HG02884 (cell line): ENCODE data around the gene SUSD1.

Experiments
- ATAC-seq: cut with Tn5 transposase; IDR thresholded peaks from one replicate; pipeline ENCODE4 v1.9.1; 2021; ENCODE audit warnings: mild to moderate bottlenecking, moderate library complexity; ENCODE audit not compliant: unreplicated experiment

The SUSD1 gene

DNA sequence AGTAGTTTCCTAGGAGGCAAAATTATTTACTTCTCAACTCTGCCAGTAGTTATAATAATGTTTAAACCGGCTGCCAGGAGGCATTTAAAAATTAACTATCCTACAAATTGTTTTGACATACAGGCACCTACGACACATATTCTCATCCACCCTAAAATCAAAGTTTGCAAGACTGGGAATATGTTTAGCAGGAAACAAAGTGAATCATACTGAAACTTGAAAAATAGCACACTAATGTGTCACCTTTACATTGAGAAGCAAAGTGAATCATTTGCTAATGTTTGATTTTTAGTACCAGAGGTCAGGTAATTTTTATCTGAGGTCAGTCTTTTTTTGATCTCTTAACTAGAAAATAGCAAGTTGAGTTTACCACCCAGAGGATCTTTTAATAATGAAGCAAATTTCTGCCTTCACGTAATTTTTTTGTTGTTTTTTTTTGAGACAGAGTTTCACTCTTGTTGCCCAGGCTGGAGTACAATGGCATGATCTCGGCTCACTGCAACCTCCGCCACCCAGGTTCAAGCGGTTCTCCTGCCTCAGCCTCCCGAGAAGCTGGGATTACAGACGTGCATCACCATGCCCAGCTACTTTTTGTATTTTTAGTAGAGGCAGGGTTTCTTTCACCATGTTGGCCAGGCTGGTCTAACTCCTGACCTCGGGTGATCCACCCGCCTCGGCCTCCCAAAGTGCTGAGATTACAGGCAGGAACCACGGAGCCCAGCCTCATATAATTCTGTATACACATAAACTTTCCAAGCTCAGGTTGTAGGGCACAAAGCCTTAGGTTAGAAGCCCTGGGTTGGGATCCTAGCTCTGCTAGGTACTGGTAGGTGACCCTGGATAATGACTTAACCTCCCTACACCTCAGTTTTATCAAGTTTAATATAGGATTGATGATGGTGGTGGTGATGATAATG lies 154.2 kb downstream of the SUSD1 start:
- ATAC-seq: no peak

DNA sequence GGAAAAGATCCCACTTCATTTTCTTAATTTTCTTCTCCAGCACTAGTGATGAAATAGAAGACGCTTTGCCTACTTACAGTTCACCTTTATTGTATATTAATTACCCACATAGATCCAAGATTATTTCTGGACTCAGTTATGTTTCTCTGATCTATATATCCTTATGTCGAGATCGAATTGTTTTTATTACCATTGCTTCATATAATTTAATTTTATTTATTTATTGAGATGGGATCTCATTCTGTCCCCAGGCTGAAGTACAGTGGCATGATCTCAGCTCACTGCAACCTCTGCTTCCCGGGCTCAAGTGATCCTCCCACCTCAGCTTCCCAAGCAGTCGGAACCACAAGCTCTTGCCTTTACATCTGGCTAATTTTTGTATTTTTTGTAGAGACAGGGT lies 157.2 kb downstream of the SUSD1 start:
- no peak for ATAC-seq

DNA sequence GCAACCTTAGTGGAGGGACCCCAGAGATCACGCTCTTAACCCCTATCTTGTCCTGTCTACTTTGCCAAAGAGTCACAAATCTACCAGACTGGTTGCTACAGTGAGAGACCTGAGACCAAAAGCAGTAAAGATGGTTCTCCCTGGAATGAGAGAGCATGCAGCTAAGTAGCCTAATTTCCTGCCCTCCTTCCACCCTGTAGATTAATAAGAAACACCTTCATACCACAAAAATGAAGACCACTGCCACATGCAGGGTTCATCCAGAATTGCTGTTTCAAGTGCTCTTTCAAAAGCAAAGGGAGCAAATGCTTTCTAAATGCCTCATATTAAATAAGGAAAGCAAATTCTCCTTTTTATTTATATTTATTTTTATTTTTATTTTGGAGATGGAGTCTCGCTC lies 159.4 kb downstream of the SUSD1 start:
- ATAC-seq: no peak

DNA sequence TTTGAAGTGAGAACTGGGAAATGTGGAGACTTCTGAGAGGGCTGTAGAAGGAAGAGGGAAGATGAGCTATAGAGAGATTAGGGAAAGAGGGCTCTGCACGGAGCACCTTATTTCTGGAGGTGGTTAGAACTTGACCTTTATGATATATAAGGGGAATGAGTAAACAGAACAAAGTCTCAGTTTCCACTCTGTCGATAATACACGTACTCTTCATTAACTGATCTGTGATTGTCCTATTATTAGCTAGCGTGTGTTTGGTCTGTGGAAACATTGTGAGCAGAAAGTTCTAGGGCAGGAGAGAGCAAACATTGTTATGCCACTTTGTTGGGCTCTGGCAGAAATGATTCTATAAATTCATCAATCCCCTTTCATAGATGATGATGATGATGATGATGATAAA lies 159.9 kb downstream of the SUSD1 start:
- ATAC-seq: no peak

DNA sequence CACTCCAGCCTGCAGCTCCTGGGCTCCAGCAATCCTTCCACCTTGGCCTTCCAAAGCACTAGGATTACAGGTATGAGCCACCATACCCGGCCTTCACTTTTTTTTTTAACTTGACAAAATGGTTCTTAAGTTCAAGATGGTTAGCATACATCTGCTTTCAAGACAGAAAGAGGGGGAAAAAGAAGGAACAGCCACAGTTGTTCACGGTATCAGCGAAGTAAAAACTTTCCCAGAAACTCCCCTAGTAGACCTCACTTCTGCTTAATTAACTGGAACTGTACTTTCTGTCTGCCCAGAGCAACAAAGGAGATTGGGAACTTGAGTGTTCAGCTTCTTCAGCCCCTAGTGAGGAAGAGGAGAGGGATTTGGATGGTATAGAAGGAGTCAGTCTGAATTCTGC lies 161.8 kb downstream of the SUSD1 start:
- no peak for ATAC-seq

DNA sequence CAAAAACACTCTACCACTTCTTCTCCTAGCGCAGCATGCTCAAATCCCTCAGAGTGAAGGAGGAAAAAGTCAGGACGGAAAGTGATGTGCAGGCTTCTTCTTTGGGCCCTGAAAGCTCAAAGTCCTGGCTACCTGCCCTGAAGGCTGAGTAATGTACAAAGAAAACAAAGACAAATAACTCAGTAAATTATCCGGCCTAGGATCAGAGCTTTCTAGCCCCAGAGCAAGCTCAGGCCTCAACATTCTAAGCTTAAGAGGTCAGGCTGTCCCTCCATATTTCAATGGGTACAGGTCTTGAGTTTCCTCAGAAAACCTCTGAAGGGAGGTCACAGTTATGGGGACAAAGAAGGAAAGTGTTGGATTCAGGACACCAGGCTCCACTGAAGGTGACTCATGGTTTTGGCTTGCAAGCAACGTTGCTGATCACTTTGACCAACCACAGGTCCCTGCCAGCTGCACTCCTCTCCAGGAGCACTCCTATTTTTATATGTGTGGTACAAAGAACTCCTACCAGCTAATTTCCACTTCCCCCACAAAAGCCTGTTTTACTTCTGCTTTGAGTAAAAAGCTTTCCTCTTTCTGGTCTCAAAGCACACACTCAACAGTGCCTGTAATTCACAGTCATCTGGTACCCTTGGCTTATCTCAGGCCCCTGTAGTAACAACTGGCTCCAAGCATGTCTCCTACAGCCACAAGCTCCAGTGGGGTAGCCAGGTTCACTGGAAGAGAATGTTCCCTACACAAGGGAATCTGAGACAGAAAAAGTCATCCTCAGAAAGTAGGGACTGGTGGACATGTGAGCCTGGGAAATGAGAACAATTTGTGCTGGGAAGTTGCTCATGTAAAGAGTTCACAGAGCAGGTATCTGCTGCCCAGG lies 162.8 kb downstream of the SUSD1 start:
- peak; percentile 87 for ATAC-seq

DNA sequence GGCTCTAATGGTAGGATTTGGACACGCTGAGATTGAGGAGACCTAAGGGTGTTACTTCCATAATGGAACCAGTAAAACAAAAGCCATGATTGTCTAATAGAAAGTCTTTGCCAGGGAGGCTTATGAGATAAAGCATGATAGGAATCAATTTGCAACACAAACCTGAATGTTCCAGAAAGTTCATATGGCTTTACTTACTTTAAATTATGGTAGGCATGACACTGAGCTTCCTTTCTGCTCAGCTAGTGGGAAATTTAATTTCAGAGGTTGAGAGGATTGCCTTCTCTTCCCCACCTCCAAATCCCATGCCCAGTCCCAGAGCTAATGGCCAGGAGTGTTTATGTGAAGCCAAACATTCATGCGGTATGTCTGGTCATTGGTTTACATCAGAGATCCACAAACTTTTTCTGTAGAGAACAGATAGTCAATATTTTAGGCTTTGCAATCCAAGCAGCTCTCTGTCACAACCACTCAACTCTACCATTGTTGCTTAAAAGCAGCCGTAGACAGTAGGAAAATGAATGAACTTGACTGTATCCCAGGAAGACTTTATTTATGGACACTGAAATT lies 164.0 kb downstream of the SUSD1 start:
- ATAC-seq: no peak

DNA sequence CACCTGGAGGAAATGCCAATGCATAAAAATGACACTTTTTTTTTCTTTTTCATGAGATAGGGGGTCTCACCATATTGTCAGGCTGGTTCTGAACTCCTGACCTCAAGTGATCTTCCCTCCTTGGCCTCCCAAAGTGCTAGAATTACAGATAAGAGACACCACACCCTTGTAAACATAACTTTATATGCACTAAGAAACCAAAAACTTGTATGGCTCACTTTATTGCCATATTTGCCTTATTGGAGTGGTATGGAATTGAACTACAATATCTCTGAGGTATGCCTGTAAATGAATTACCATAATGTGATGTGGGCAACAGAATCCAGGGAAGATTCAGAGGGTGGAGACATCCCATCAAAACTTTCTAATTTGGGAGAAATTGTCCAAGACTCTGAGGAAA lies 164.6 kb downstream of the SUSD1 start:
- ATAC-seq: no peak

DNA sequence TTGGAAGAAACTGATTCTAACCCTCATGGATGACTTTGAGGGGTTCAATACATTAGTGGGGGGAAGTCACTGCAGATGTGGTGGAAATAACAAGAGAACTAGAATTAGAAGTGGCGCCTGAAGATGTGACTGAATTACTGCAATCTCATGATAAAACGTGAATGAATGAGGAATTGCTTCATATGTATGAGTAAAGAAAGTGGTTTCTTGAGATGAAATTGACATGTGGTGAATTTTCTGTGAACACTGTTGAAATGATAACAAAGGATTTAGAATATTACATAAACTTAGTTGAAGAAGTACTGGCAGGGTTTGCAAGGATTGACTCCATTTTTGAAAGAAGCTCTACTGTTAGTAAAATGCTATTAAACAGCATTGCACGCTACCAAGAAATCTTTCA lies 165.4 kb downstream of the SUSD1 start:
- ATAC-seq: no peak

DNA sequence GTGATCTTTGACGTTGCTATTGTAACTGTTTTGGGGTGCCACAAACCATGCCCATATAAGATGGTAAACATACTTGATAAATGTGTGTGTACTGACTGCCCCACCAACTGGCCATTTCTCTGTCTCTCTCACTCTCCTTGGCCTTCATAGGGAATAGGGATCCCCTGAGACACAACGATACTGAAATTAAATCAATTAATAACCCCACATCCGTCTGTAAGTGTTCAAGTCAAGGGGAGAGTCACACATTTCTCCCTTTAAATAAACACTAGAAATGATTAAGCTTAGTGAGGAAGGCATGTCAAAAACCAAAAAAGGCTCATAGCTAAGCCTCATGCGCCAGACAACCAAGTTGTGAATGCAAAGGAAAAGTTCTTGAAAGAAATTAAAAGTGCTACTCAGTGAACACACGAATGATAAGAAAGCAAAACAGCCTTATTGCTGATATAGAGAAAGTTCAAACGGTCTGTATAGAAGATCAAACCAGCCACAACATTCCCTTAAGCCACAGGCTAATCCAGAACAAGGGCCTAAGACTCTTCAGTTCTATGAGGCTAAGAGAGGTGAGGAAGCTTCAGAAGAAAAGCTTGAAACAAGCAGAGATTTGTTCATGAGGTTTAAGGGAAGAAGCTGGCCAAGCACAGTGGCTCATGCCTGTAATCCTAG lies 167.4 kb downstream of the SUSD1 start:
- no peak for ATAC-seq

DNA sequence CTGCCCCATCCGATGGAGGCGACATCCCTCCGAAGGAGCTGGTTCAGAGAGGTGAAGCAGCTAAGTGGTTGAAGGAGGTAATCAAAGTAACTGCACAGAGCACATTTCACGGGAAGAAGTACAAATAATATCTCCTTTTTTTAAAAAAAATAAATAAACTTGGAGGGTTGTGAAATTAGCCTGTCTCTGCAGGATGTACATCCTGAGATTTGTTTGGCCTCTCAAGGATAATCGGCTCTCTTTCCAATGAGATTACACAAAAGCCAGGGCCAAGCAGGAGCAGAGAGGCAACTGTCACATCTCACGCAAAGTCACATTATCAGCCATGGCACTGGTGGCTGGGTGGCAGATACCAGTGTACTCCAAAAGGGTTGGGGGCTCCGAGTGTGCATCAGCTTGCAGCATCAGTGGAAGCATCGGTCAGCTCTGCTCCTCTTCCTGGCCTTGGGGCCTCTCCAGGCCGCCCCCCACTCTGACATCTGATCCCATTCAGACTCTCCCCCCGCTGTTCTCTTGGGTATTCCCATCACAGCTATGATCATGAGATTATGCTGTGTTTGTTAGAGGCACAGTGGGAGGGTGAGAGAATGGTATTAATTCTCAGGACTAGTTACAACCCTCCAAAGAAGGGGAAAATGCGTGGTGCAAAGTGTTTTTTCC lies 168.6 kb downstream of the SUSD1 start:
- no peak for ATAC-seq

DNA sequence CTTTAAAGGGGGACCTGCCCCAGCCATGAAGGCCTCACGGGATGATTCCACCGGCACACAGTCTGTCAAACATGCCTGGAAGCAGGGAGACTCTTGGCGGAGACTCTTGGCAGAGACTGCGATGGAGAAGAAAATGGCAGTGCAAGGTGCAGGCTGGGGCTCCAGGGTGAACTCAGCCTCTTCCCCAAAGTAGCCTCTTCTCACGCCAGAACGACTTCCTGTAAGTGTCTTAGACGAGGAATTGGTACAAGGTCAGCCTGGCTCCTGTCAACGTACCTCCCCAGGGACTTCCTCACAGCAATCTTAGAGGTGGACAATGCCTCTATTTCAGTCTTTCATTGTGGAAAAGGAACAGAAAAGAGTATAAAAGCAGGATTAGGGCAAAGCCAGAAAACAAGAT lies 169.2 kb downstream of the SUSD1 start:
- no peak for ATAC-seq

DNA sequence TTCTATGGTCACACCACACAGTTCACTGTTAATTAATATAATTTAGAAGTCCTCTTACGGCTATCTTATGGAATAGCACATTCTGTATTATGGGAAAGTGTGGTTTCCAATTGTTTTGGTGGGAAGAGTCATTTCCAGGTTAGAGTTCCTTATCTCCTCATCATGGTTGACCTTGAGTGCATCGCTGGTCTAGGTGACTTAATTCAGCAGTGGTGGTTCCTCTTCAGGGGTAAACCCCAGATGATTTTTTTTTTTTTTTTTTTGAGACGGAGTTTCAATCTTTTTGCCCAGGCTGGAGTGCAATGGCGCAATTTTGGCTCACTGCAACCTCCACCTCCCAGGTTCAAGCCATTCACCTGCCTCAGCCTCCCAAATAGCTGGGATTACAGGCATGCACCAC lies 171.6 kb downstream of the SUSD1 start:
- ATAC-seq: no peak

DNA sequence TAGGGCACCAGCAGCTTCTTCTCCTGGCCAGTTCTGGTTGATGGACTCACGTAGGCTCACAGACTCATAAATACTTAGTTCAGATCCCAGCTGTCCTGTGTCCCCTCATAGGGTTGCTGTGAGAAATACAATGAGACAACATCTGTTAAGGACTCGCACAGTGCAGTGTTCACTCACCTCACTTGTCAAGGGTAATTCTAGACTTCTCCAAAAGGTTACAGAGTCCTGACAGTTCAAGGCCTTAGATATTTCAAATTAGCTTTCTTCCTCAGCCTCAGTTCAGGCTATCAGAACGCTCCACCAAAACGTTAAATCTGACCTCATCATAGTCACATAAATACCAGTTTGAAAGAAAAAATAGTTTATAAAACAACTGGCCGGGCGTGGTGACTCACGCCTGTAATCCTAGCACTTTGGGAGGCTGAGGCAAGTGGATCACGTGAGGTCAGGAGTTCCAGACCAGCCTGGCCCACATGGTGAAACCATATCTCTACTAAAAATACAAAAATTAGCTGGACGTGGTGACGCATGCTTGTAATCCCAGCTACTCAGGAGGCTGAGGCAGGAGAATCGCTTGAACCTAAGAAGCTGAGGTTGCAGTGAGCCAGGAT lies 172.1 kb downstream of the SUSD1 start:
- no peak for ATAC-seq

DNA sequence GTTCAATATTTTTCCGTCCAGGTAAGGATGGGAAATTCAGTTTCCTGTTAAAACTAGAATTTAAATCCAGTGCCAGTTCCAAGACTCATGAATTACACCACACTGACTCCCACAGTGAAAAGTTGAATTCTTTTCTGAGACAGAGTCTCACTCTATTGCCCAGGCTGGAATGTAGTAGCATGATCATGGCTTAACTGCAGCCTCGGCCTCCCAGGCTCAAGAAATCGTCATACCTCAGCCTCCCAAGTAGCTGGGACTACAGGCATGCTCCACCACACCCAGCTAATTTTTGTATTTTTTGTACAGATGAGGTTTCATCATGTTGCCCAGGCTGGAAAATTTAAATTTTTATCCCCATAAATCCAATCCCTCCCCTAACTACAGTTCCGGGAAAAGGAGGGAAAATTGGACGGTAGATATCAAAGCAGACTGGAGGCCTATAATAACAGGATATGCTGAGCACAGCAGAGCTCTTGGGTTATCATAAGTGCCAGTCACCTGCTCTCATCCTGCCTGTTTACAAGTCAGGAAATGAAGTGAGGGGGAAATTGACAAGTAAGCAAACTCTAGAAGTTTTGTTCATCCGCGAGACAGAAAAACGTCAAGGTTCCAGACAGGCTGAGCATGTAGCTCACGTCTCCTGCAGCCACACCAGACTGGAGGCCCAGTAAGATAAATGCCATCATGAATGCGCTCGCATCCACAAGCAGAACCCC lies 172.8 kb downstream of the SUSD1 start:
- no peak for ATAC-seq

DNA sequence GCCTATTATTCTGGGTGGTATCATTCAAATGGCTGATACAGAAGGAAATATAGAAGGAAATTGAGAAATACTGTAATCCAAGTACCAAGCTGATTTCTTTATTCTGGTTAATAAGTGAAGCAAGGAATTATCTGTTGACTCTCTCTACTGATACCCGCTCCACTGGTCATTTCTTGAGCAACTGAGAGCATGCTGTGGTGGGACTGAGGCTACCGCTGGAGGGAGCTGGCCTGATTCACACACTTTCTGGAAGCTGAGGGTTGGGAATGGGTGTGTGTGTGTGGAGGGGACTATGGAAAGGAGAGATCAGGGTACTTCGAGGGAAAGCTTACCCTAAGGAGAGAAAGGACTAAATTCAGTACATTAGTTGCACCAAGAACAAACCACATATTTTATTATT lies 174.4 kb downstream of the SUSD1 start:
- ATAC-seq: no peak

DNA sequence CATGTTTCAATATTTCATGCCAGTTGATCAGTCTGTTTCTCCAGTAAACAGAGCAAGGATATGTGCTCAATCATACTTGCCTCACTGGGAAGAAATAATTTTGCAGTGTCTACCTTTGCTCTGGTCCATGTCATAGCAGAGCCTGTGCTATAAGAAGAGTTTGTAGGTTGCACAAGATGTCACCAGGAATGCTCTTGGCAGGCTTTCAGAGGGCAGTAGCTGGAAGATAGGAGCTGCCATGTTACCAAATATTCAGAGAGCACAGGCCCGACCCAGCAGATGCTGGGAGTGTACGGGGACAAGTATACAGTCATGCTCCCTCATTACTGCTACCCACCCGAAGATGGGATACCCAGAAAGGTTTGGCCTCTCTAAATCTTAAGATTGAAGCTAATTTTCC lies 175.8 kb downstream of the SUSD1 start:
- ATAC-seq: no peak

DNA sequence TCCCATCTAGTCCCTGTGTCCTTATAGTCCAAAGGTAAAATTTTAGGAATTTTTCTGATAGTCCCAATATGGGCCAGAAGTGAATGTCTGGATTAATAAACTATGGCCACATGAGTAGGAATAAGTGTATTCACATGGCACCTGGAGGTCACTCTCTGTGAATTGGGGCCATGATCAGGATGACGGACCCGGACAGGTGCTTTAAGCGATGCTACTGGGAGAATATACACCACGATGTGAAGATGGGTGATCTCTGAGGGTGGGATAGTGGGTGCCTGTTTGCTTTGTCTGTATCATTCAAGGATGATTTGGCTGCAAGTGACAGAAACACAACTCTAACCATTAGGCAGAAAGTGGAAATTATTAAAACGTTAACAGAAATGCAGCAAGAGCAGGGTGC lies 177.3 kb downstream of the SUSD1 start:
- ATAC-seq: no peak

DNA sequence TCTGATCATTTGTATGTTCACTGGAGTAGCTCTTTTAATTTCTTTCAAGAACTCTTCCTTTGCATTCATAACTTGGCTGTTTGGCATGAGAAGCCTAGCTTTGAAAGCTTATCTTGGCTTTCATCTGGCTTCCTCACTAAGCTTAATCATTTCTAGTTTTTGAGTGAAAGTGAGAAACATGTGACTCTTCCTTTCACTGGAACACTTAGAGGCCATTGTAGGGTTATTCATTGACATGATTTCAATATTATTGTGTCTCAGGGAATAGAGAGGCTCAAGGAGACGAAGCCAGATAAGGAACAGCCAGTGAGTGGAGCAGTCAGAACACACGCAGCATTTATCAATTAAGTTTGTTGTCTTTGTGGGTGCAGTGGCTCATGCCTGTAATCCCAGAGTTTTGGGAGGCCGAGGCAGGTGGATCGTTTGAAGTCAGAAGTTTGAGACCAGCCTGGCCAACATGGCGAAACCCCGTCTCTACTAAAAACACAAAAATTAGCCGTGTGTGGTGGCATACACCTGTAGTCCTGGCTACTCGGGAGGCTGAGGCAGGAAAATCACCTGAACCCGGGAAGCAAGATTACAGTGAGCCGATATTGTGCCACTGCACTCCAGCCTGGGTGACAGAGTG lies 180.2 kb downstream of the SUSD1 start:
- no peak for ATAC-seq
